B cell (primary cell): Measurements from ENCODE around the gene HTR3C. TPM values are rescaled to one million over a fixed set of nuclear protein-coding genes. Genes with fewer than 3 reads are reported as not detected.

Experiments
- ATAC-seq: fragments of 200-7000 bp; cut with Tn5 transposase; one replicate; pipeline ENCODE4 v1.10.0; 2021; ENCODE audit warnings: low read depth, mild to moderate bottlenecking, moderate number of reproducible peaks, moderate library complexity
- CTCF ChIA-PET: fragments of 350-600 bp; sonication (Branson Sonifier 250); formaldehyde crosslinking; loops from one replicate; lab custom pipeline; 2021; ENCODE audit warnings: antibody characterized with exemption, inconsistent platforms; lab: Charles Lee
- POLR2A ChIA-PET: fragments of 350-600 bp; sonication (Branson Sonifier 250); formaldehyde crosslinking; loops from one replicate; lab custom pipeline; 2021; ENCODE audit warnings: antibody characterized with exemption; lab: Charles Lee
- DNase-seq: peaks from one replicate; pipeline ENCODE4 v3.0.0; 2013
- H2AFZ ChIP-seq: 2 replicates; pipeline ENCODE4 v1.6.1; 2012; ENCODE audit warnings: mild to moderate bottlenecking, low read depth, low read length; ENCODE audit not compliant: insufficient read depth, poor library complexity, severe bottlenecking
- H3K27ac ChIP-seq, 2 donors: 1 replicate in 1 of 2; 2 replicates in 1 of 2; pipeline ENCODE4 v1.5.1; 2012 to 2013; ENCODE audit warnings: low read length in 2 of 2, mild to moderate bottlenecking in 2 of 2, moderate library complexity in 1 of 2
- H3K27me3 ChIP-seq, 4 experiments: fragments of 200-600 bp in 1 of 4; sonication (generic) in 1 of 4; replicated peaks in 1 of 4; 1 replicate in 2 of 4; 2 replicates in 2 of 4; pipeline versions ENCODE4 v1.6.1 to v1.7.0; 2013 to 2016; ENCODE audit warnings: low read length in 3 of 4, mild to moderate bottlenecking in 2 of 4, mixed read lengths in 1 of 4, moderate library complexity in 1 of 4; ENCODE audit not compliant: insufficient read depth in 4 of 4, control insufficient read depth in 3 of 4; ENCODE audit errors: control extremely low read depth in 1 of 4
- H3K36me3 ChIP-seq, 2 experiments: replicated peaks in 1 of 2; 1 replicate in 1 of 2; 2 replicates in 1 of 2; pipeline versions ENCODE4 v1.6.1 to v1.7.1; 2013; ENCODE audit warnings: low read length in 1 of 2; ENCODE audit not compliant: insufficient read depth in 2 of 2, control insufficient read depth in 1 of 2; ENCODE audit errors: control extremely low read depth in 1 of 2, extremely low read depth in 1 of 2
- H3K4me1 ChIP-seq, 2 donors: fragments of 200-600 bp in 1 of 2; sonication (generic) in 1 of 2; 1 replicate in 1 of 2; 2 replicates in 1 of 2; pipeline versions ENCODE4 v1.5.1 to v1.6.1; 2013 to 2017; ENCODE audit warnings: low read length in 2 of 2; ENCODE audit not compliant: control insufficient read depth in 2 of 2, insufficient read depth in 2 of 2
- H3K4me2 ChIP-seq: replicated peaks from 2 replicates; pipeline ENCODE3; 2012; ENCODE audit warnings: mild to moderate bottlenecking, low read depth, low read length; ENCODE audit not compliant: poor library complexity, severe bottlenecking
- H3K4me3 ChIP-seq, 5 experiments: fragments of 200-600 bp in 1 of 5; sonication (generic) in 1 of 5; 1 replicate in 3 of 5; 2 replicates in 2 of 5; pipeline versions ENCODE4 v1.5.1 to v1.7.0; 2011 to 2016; ENCODE audit warnings: low read length in 4 of 5, mild to moderate bottlenecking in 4 of 5, low read depth in 2 of 5, control low read depth in 1 of 5, moderate library complexity in 1 of 5; ENCODE audit not compliant: insufficient read depth in 1 of 5; ENCODE audit errors: control extremely low read depth in 1 of 5, extremely low read depth in 1 of 5
- H3K79me2 ChIP-seq: fragments of 200-600 bp; sonication (generic); one replicate; pipeline ENCODE4 v1.6.0; 2016; ENCODE audit warnings: low read length; ENCODE audit not compliant: control insufficient read depth, insufficient read depth
- H3K9ac ChIP-seq: fragments of 200-600 bp; sonication (generic); 2 replicates; pipeline ENCODE4 v1.6.1; 2017; ENCODE audit warnings: mild to moderate bottlenecking, low read length, moderate library complexity
- H3K9me3 ChIP-seq, 3 donors: one replicate each; pipeline versions ENCODE4 v1.6.1 to v1.7.1; 2013; ENCODE audit warnings: low read length in 2 of 3; ENCODE audit not compliant: control insufficient read depth in 2 of 3, insufficient read depth in 1 of 3; ENCODE audit errors: control extremely low read depth in 1 of 3
- H4K20me1 ChIP-seq: 2 replicates; pipeline ENCODE4 v1.6.0; 2012; ENCODE audit warnings: mild to moderate bottlenecking, low read length; ENCODE audit not compliant: insufficient read depth, control insufficient read depth, poor library complexity, severe bottlenecking
- H3K27ac Mint-ChIP-seq: one replicate; pipeline ENCODE4 v1.8.0; 2021; ENCODE audit warnings: mixed read lengths
- H3K27me3 Mint-ChIP-seq: one replicate; pipeline ENCODE4 v1.8.0; 2021; ENCODE audit warnings: mixed read lengths
- H3K4me1 Mint-ChIP-seq: one replicate; pipeline ENCODE4 v1.8.0; 2021; ENCODE audit warnings: mixed read lengths
- H3K4me3 Mint-ChIP-seq: one replicate; pipeline ENCODE4 v1.8.0; 2021; ENCODE audit warnings: mixed read lengths
- H3K9me3 Mint-ChIP-seq: one replicate; pipeline ENCODE4 v1.8.0; 2022; ENCODE audit warnings: mixed read lengths; ENCODE audit not compliant: insufficient read depth
- CTCF ChIP-seq: fragments of 200-600 bp; IDR thresholded peaks from one replicate; pipeline ENCODE4 v1.8.0; 2022; ENCODE audit warnings: antibody characterized with exemption, mild to moderate bottlenecking
- EZH2 ChIP-seq: IDR thresholded peaks from 2 replicates; pipeline ENCODE4 v1.6.1; 2012; ENCODE audit warnings: borderline replicate concordance, low read depth, mild to moderate bottlenecking, moderate library complexity, low read length; ENCODE audit not compliant: insufficient read depth, poor library complexity, severe bottlenecking
- WGBS: methylation state at CpG from one replicate; pipeline ENCODE4 v1.1.5; 2013; ENCODE audit warnings: missing lambda C conversion rate; ENCODE audit not compliant: insufficient coverage; 5-methylcytosine and 5-hydroxymethylcytosine counted together
- intact Hi-C: fragments of 100-400 bp; cut with micrococcal nuclease; formaldehyde crosslinking; loops from one replicate; pipeline ENCODE4 v1.10.0; 2022
- polyA plus RNA-seq: library from polyadenylated mRNA; depleted of rRNA; stranded (reverse); fragments of >200 nt; gene quantifications from 2 replicates; pipeline ENCODE4 v1.2.3, GENCODE V29; 2012
- total RNA-seq, 2 donors: library from RNA; stranded (reverse); fragments of 120-200 nt in 1 of 2; gene quantifications; 1 replicate in 1 of 2; 2 replicates in 1 of 2; pipeline versions ENCODE4 v1.2.3 to v1.2.4, GENCODE V29; 2013 to 2022

The HTR3C gene
- total and polyA plus RNA-seq, 2 donors (not counting 1 experiment from before 2014, with no cell fraction given) = not detected

- H3K9me3 ChIP-seq = no peaks in the 10 kb centered on the region
- DNase-seq (no peak), ATAC-seq (no peak)
- intact Hi-C loops = no loop called here
- no peak for TF ChIP-seq CTCF
- no peak for TF ChIP-seq EZH2
- H3K36me3 ChIP-seq = no peaks in the 10 kb centered on the region
- H2AFZ ChIP-seq = no peak overlapping the region
- H3K4me3 ChIP-seq = no peak overlapping the region
- H3K4me1 ChIP-seq = peaks cover 29 to 30% of the 10 kb centered on the region in 2 donors
- Mint-ChIP-seq H3K4me1 (peaks cover 31% of the 10 kb centered on the region), H3K9me3 (no peaks in the 10 kb centered on the region), H3K4me3 (peak overlapping the region; percentile 66), H3K27me3 (no peaks in the 10 kb centered on the region), H3K27ac (peak overlapping the region; percentile 69)
- ChIA-PET CTCF (interaction anchor here (4.1 kb wide), 1 partner anchor 9 kb away, joined by 66 read pairs; the partner anchor contains the start of gene ABCC5), POLR2A (no interaction called here)
- peak overlapping the region in 1 of 2 donors; percentile 5 for H3K27ac ChIP-seq
- no peaks in the 10 kb centered on the region for H3K27me3 ChIP-seq
- H4K20me1 ChIP-seq = no peaks in the 10 kb centered on the region
- 33% methylated on average over 1 of the region's 3 CpGs for WGBS
- peak overlapping the region; percentile 42 for H3K4me2 ChIP-seq
- no peaks in the 10 kb centered on the region for H3K79me2 ChIP-seq
- no peak overlapping the region for H3K9ac ChIP-seq
Observed at GRCh38 chr3:184008161-184008560, 44.7 kb upstream of the HTR3C start.

- no peaks in the 10 kb centered on the region for H4K20me1 ChIP-seq
- H3K79me2 ChIP-seq = no peaks in the 10 kb centered on the region
- H2AFZ ChIP-seq = no peak overlapping the region
- Mint-ChIP-seq H3K9me3 (no peaks in the 10 kb centered on the region), H3K27ac (no peak overlapping the region), H3K4me1 (peaks cover 32% of the 10 kb centered on the region), H3K27me3 (no peaks in the 10 kb centered on the region), H3K4me3 (no peak overlapping the region)
- H3K4me2 ChIP-seq = no peak overlapping the region
- no peak overlapping the region for H3K27ac ChIP-seq
- ChIA-PET POLR2A (no interaction called here), CTCF (interaction anchor here (1.3 kb wide), 1 partner anchor 116 kb away, joined by 4 read pairs; no protein-coding TSS in a partner anchor)
- H3K36me3 ChIP-seq = no peaks in the 10 kb centered on the region
- H3K4me1 ChIP-seq = peaks cover 23% of the 10 kb centered on the region in 2 donors
- ATAC-seq (no peak), DNase-seq (no peak)
- H3K27me3 ChIP-seq = no peaks in the 10 kb centered on the region
- WGBS = no CpG with 5 or more reads among the region's 4 CpGs
- intact Hi-C loops = no loop called here
- TF ChIP-seq EZH2 (no peak), CTCF (no peak)
- no peak overlapping the region for H3K4me3 ChIP-seq
- no peaks in the 10 kb centered on the region for H3K9me3 ChIP-seq
- no peak overlapping the region for H3K9ac ChIP-seq
Observed at GRCh38 chr3:184011230-184011876, 41.5 kb upstream of the HTR3C start.
